Skeletal muscle cell (primary cell): ENCODE data around the gene KIF18A.
A peak's percentile ranks its signal among the peaks of the same experiment; 100 is the strongest.
"Not testable (repeated sequence)": the region's sequence is repeated elsewhere in the genome, so short reads cannot be mapped to it uniquely, and the experiment has no call there.

Source experiments
- DNase-seq: peaks from one replicate; pipeline ENCODE4 v3.0.0-alpha.2; 2010; ENCODE audit warnings: low read depth
- H3K4me3 ChIP-seq: 2 replicates; pipeline ENCODE4 v1.5.1; 2011; ENCODE audit warnings: low read depth, mild to moderate bottlenecking, control low read depth, low read length, moderate library complexity

Gene KIF18A

DNA sequence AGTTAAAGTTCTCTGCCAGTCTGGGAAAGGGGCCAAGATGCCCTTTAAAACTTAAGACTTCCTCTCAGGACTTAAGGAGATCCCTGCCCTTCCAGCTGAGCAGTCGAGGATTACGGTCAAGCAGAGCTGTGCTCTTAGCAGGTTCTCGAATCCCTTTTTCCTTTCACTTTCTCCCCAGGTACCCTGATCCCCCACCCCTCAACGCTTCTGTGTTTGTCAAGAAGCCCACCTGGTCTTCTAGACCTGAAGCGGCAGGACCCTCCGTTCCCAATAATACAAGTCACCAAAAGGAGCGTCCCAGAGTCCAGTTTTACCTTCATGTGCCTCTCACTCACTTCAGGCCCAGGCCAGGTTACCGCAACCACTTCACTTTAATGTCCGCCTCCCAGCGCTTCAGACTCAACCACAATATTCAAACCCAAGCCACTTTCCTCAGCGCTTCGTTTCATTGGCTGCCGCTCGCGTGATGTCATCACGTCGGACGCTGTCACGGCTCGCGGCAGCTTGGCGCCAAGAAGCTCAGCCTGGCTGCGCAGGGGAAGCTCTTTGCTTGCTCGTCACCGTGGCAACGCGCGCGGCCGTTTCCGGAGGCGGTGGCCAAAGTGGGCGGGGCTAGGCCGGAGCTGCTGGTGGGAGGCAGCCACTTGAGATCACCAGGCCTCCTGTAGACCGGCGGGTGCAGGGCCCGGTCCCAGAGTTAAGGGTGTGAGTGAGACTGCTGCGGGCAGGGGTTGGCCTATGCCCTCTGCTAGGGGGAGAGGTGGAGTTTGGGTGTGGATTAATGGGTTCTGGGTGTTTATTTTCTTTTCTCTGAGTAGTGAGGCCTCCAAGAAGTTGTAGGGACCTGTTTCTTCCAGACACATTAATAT, at the start of gene KIF18A, which contains the start of gene METTL15:
TSS of gene KIF18A (minus strand) at position 407 of the 869 bp plus-strand sequence. CDS start 10,209 bp downstream, outside the sequence.
TSS of gene METTL15 (plus strand) at position 639 of the 869 bp plus-strand sequence. CDS start 4,947 bp downstream, outside the sequence.
- DNase-seq: peak; percentile 98

DNA sequence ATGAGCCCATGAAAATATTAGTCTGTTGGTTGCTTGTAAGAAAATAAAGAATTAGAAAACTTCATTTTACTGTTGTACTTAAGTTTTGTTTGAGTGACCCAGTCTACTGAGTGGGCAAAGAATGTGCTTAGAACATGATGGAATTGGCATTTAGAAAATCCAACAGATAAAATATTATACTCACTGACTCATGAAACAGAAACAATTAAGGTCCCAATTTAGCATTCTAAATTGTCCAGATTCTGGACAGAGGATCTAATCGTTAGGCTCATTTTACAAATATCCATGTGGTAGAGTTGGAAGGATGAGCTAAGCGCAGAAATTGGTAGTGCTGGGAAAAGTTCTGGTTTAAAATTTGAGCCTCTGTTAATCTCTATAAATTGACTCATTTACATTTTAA, 45.6 kb upstream of the KIF18A start:
- DNase-seq: no peak
- no peak overlapping the region for H3K4me3 ChIP-seq

More for the DNA sequence above, at the start of gene KIF18A, which contains the start of gene METTL15:
- H3K4me3 ChIP-seq: peak within 1 kb of the TSS; percentile 87

DNA sequence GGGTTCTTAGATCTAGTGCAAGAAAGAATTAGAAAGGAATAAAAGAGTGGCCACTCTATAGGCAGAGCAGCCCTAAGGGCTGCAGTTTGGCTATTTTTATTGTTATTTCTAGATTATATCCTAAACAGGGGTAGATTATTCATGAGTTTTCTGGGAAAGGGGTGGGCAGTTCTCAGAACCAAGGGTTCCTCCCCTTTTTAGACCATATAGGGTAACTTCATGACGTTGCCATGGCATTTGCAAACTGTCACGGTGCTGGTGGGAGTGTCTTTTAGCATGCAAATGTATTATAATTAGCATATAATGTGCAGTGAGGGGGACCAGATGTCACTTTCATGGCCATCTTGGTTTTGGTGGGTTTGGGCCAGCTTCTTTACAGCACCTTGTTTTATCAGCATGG, 44.8 kb upstream of the KIF18A start:
- H3K4me3 ChIP-seq: no peak overlapping the region
- DNase-seq: no peak

DNA sequence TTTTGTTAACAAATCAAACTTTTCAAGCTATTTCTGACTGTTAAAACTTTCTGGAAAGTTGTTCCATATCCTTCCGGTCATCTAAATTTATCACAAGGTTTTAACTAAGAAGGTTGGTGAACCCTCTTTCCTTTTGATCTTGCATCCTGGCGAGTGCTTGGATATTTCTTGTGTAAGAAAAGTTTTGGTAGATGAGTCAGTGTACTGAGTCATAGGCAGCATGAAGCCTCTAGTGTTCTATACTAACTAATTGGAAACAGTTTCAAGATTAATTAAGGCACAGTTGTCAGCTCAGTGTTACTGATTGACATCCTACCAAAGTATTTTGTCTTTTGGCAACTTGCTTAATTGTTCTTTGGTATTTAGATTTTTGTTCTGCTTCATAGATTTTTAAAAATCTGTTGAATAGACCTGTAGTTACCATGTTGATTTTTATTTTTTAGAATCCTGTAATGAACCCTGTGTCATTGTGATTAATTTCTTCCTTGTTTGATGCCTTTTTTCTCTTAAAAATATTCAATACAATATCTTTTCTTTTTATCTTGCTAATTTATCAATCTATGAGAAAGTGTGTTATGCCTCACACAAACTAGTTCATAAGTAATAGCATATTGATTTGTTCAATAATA, 38.3 kb upstream of the KIF18A start:
- no peak overlapping the region for H3K4me3 ChIP-seq
- DNase-seq: peak; percentile 67

DNA sequence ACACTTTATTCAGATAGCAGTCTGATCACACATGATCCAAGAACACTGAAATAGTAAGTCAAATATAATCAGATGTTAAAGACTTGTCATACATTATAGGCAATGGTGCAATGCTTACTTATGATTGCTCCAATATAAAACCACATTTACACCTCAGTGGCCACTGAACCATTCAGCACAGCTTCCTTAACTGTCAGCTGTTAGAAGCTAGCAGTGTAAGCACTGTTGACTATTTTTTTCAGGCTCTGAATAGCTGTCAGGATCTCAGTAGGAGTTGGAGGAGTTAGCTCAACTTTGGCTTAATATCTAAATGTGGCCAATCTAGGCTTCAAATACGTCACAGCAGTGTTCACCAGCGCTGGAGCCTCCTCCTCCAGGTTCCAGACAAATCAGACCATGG, 36.9 kb upstream of the KIF18A start:
- DNase-seq: peak; percentile 25
- H3K4me3 ChIP-seq: no peak overlapping the region

DNA sequence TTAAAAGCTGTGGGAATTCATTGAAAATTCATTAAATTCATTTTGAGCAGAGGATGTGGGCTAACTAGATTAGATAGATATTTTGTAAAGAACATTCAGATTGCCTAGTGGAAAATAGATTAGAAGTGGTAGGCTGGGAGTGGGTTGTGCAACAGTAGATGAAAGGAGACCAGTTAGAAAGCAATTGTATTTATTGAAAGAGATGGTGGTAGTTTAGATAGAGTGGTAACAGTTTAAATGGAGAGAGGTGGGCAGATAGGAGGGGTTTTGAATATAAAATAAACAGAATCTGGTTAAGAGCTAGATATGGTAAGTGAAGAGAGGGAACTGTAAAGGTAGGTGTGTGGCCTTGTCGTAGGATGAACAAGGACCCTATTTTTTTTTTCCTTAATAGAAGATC, 34.8 kb upstream of the KIF18A start:
- DNase-seq: no peak
- no peak overlapping the region for H3K4me3 ChIP-seq

DNA sequence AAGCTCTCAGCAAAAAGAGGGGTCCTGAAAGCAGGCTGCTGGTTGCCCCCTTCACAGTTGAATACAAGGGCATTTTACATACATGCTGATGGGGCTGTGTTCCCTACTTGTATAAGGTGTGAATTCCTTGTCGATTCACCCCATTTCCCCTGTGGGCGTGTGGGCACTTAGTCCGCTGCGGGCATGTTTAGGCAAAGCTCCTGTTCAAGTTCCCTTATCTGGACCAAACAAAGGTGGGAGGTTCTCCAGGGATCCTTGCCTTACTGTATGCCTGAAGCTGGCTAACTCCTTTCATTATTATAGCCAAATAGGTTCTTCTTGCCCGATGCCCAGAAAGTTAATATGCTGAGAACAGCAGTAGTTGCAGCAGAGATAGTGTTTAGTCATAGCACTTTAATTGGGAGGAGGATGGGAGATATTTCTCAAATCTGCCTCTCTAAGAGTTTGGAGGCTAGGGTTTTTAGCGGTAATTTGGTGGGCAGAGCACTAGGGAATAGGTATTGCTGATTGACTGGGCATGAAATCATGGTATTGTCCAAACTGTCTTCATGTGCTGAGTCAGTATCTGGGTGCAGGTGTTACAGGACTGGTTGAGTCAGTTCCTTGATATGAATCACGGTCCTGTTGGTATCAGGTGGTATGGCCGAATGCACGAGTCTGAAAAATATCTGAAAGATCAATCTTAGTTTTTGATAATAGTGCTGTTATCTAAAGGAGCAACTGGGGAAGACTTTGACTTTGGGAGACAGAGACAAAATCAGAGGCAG, 32.9 kb upstream of the KIF18A start:
- no peak overlapping the region for H3K4me3 ChIP-seq
- no peak for DNase-seq

DNA sequence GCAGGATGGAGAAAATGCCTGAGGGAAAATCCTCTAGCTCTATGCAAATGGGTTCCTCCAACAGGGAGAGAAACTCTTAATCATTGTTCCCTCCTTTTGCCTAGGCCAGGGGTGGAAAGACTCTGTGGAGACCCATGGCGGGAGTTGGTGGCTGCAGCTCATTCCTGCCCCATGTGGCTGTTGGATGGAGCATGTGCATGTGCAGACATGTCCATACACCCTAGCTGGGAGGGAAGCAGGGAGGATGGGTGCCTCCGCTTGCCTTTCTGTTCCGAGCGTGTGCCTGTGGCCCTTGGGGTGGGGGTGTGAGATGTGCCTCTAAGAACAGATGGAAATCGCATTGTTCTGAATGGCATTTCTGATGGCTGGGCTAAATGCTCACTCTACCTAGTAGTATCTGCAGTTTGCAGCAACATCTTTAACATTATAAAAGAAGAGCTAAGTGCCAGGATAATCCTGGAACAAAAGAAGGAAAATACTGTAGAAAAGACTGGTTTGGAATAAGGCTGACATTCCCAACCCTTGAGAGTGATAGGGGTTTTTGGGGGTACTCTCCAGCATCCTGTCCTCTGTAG, 32.0 kb upstream of the KIF18A start:
- no peak for DNase-seq
- no peak overlapping the region for H3K4me3 ChIP-seq

DNA sequence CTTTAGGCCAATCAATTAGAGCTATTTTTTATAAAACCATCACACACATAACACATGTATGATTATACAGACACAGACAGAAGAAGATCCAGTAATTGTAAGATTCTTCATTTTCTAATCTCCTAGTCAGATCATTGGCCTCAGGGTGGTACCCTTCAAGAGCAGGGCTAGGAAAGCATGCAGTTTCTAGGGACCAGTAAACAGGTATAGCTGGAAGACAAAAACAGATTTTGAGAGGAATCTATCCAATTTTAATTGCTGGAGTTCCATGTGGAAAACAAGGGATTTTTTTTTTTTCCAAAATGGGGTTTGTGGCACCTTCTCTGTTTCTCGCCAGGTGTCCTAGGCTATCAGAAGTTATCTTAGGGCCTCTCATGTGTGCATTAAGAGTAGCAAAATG, 29.9 kb upstream of the KIF18A start:
- no peak for DNase-seq
- no peak overlapping the region for H3K4me3 ChIP-seq

DNA sequence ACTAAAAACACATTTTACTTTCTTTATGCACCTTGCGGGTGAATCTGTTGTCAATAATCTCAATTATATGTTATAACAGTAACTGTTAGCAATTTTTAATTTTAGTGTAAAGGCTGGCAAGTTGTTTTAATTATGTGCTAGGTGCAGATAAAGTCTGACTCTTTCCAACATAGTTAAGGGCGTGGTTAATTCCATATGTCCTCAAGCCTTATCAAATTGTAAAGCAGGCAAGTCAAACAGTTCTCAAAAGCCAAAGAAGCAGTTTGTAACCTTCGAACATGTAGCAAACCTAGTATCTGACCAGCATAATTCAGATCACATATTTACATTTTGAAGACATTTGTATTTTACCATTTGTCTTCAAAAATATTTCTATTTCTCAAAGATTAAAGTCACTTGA, 29.4 kb upstream of the KIF18A start:
- DNase-seq: no peak
- no peak overlapping the region for H3K4me3 ChIP-seq

DNA sequence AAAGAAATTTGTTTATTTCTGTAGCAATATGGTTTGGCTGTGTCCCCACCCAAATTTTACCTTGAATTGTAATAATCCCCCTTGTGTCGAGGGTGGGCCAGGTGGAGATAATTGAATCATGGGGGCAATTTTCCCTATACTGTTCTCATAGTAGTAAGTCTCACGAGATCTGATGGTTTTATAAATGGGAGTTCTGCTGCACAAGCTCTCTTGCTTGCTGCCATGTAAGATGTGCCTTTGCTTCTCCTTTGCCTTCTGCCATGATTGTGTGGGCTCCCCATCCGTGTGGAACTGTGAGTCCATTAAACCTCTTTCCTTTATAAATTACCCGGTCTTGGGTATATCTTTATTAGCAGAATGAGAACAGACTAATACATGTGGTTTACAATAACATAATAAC, 28.2 kb upstream of the KIF18A start:
- not testable (repeated sequence) for DNase-seq, H3K4me3 ChIP-seq

DNA sequence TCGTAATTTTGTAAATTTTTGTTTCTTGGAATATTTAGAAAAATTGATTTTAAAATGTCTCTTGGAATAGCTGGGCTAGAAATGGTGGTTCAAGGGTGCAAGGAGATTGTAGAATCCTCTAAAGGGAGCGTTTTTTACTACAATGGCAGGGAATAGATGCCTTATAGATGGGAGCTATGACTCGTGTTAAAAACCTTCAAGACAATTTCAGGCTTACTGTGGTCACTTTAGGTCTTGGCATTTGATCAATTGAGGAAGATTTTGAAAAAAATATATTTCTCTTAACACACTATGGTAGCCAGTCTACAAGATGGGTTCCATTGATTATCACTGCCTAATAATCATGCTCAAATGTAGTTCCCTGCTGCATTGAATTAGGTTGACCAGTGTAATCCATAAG, 25.2 kb upstream of the KIF18A start:
- DNase-seq: no peak
- no peak overlapping the region for H3K4me3 ChIP-seq

DNA sequence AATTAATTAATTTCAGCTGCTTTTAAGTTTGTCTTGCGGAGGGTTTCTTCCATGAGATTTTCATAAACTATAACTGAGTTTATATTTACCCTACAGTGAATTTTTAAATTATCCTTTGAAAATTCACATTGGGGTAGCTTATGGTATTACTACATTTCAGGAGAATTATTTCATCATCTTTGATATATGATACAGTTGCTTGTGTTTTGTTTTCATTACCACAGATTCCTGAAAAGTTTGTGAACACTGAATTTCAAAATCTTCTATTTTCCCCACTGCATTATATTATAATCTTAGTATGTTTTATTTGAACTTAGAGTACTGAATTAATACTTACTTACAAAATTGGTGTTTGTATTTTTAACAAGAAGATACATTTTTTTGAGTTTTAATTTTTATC, 24.6 kb upstream of the KIF18A start:
- no peak for DNase-seq
- H3K4me3 ChIP-seq: no peak overlapping the region

DNA sequence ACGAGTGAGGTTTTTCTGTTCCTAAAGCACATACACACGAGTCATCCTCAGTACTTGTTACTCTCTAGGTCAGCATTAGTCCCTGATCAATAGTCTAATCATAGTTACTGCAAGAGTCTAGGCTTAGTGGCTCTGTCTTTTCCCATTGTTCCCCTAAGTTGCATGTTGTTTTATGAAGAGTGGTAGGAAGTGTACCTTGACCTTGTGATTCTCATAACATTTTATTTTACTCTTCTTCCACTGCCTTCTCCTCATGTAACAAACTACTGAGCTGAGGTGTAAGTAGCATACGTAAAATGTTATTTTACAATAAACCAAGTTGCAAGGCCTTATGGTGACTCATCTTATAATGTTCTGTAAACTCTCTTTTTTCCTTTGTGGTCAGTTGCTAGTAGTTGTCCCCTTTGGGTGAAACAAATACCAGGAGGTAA, 15.2 kb upstream of the KIF18A start:
- peak; percentile 35 for DNase-seq
- H3K4me3 ChIP-seq: no peak overlapping the region

DNA sequence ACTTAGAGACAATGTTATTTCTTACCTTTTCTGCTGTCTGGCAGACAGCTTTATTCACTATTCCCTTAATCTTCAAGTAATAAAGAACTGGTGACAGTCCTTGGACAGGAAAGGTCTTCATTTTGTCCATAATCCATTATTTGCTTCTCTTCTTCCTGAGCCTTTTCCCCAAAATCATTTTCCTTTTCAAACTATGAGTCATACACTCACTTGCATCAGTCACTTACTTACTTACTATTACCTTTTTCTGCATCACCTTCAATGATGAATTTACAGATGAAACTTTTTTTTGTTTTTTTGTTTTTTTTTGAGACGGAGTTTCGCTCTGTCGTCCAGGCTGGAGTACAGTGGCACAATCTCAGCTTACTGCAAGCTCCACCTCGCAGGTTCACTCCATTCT, 9.8 kb upstream of the KIF18A start:
- DNase-seq: no peak
- H3K4me3 ChIP-seq: no peak overlapping the region

DNA sequence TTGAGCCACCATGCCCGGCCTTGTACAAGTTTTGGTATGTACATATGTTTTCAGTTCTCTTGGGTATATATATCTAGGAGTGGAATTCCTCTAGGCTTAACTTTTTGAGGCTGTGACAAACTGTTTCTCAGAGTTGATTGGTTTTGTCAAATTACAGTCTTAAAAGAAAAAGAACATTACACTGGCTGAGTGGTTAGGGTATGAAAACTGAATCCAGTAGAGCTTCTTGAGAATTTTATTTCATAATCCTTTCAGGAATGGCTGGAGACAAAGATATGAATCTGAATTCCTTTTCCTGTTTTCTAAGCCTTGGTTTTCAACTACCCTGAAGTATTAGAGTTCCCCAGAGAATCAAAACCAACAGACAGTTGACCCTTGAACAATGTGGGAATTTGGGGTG, 6.8 kb upstream of the KIF18A start:
- H3K4me3 ChIP-seq: no peak overlapping the region
- DNase-seq: no peak

DNA sequence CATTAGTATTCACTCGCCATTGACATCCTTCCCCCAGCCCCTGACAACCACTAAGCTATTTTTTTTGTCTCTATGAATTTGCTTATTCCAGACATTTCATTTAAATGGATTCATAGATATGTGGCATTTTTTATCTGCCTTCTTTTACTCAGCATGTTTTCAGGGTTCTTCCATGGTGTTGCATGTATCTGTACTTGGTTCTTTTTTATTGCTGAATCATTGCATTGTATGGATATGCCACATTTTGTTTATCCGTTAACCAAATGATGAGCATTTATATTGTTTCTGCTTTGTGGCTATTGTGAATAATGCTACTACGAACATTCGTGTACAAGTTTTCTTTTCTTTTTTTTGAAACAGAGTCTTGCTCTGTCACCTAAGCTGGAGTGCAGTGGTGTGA, 6.2 kb upstream of the KIF18A start:
- no peak overlapping the region for H3K4me3 ChIP-seq
- DNase-seq: no peak

DNA sequence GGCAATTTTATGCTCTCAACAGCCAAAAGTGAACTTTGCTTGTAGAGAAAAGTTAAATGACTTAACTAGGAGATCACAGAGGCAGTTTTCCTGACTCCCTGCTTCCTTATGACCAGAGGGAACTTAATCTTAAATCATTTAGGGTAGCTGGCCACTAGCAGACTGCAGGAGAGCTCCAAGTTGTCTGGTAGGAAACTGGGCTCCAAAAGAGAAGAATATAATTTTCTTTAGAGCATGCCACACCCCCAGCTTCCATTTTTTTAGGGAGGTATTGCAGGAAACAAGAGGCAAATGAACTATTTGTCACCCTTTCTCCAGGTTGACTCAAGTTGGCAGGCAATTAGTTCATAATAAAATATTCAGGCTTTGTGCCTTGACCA, 2.9 kb upstream of the KIF18A start:
- no peak for DNase-seq
- H3K4me3 ChIP-seq: peak overlapping the region; percentile 69

DNA sequence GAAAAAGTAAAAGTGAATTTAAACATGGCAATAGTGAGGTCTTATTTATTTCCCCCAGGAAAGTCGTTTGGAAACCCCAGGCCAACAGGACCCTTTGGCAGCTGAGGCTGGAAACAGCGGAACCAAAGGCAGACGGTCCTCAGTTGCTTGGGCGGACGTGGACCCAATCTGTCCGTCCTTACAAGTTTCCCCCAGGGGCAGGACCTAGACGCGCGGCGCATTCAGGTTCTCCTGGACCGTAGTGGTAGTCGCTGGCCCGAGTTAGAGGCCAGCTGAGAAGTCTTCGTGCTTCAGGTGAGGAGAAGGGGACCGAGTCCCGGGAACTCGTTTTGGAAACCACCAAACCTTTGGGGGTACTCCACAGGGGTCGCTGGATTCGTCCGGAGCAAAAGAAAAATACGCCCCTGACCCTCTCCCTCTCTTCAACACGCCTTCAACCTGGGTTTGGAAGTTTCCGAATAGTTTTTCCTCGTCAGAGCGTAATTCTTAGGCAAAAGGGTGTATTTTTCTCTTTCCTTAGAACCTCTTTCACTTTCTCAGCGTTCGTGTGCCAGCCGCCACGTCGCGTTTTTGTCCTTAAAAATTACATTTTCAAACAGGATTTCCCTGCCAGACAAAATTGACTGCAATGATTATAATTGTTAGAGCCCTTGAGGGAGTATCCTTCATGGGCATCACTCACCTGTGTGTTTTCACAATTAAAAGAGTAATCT, 2.3 kb upstream of the KIF18A start:
- peak overlapping the region; percentile 69 for H3K4me3 ChIP-seq
- DNase-seq: no peak
